Mucosa of stomach (tissue), 1 donor: Measurements from ENCODE around the gene PDE3B.
"Not testable (repeated sequence)": the region's sequence is repeated elsewhere in the genome, so short reads cannot be mapped to it uniquely, and the experiment has no call there.

Source experiments
- H3K27me3 ChIP-seq: one replicate; pipeline ENCODE4 v1.7.0; 2013; ENCODE audit warnings: mild to moderate bottlenecking, low read length; ENCODE audit not compliant: control insufficient read depth, insufficient read depth
- H3K36me3 ChIP-seq: one replicate; pipeline ENCODE4 v1.7.0; 2013; ENCODE audit warnings: low read length; ENCODE audit not compliant: control insufficient read depth, insufficient read depth
- H3K4me1 ChIP-seq: one replicate; pipeline ENCODE4 v1.7.0; 2013; ENCODE audit warnings: mild to moderate bottlenecking, low read length; ENCODE audit not compliant: control insufficient read depth, insufficient read depth
- H3K4me3 ChIP-seq: one replicate; pipeline ENCODE4 v1.7.0; 2013; ENCODE audit warnings: low read length
- H3K9ac ChIP-seq: one replicate; pipeline ENCODE4 v1.7.0; 2013; ENCODE audit warnings: mild to moderate bottlenecking, low read length, moderate library complexity
- H3K9me3 ChIP-seq: one replicate; pipeline ENCODE4 v1.7.0; 2013; ENCODE audit warnings: mild to moderate bottlenecking, low read length, moderate library complexity; ENCODE audit not compliant: control insufficient read depth
- donor health status: Pancreatic carcinoma.

The PDE3B gene

DNA sequence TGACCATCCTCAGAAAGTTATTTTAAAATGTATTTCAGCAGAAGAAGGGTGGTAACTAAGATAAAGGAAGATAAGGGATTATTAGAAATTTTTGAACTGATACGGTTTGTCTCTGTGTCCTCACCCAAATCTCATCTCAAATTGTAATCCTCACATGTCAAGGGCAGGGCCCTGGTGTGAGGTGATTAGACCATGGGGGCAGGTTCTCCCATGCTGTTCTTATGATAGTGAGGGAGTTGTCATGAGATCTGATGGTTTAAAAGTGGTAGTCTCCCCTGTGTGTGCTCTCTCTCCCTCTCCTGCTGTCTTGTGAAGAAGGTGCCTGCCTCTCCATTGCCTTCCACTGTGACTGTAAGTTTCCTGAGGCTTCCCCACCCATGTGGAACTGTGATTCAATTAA lies 212.3 kb downstream of the PDE3B start:
- Histone ChIP-seq H3K4me3 (no peak overlapping the region), H3K36me3 (no peaks in the 10 kb centered on the region)

DNA sequence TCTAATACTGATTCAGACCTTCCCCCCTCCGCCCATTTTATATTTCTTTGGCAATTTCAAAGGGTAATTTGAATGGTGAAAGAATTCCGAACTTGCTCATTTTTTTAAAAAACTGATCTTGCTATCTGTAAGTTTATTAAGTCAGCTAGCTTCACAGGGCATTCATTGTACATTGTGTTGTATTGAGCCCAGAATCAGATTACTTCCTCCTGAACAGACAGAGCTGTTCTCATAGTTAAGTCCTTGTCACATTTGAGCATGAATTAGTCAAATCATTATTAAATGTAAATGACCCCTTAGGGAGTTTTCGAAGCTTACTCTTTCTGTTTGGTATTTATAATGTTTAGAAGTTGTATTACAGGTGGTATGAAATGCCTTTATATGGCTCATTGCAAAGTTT lies 214.0 kb downstream of the PDE3B start:
- Histone ChIP-seq H3K36me3 (no peaks in the 10 kb centered on the region), H3K4me3 (no peak overlapping the region), H3K9me3 (no peaks in the 10 kb centered on the region), H3K27me3 (no peaks in the 10 kb centered on the region), H3K9ac (no peak overlapping the region), H3K4me1 (peaks cover 7% of the 10 kb centered on the region)

More for the DNA sequence above, 212.3 kb downstream of the PDE3B start:
- Histone ChIP-seq H3K4me1 (no peaks in the 10 kb centered on the region), H3K27me3 (no peaks in the 10 kb centered on the region), H3K9ac (no peak overlapping the region), H3K9me3 (no peaks in the 10 kb centered on the region)

DNA sequence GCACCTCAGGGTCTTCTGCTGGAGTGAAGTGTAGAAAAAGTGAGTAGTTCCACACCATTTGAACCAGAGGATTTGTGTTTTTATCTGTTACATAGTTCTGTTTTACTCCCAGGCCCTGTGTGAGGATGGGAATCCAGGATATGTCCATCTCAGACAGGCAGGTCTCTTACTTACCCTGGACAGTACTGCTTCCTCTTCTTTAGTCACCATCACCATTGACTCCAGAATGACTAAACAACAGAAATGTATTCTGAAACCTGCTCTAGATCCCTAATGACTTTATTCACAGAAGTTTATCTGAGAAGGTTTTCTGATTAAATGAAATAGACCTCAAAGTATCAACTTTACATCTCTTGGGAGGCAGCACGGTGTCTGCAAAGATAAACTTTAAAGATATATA lies 214.8 kb downstream of the PDE3B start:
- H3K9me3 ChIP-seq = no peaks in the 10 kb centered on the region
- H3K27me3 ChIP-seq = no peaks in the 10 kb centered on the region
- H3K4me1 ChIP-seq = peaks cover 7% of the 10 kb centered on the region
- H3K9ac ChIP-seq = no peak overlapping the region
- no peak overlapping the region for H3K4me3 ChIP-seq
- H3K36me3 ChIP-seq = no peaks in the 10 kb centered on the region

- Histone ChIP-seq H3K27me3 (no peaks in the 10 kb centered on the region), H3K9ac (no peak overlapping the region), H3K9me3 (no peaks in the 10 kb centered on the region), H3K4me3 (no peak overlapping the region), H3K36me3 (no peaks in the 10 kb centered on the region), H3K4me1 (peaks cover 7% of the 10 kb centered on the region)
Measured at GRCh38 chr11:14860511-14860910, 216.9 kb downstream of the PDE3B start.

DNA sequence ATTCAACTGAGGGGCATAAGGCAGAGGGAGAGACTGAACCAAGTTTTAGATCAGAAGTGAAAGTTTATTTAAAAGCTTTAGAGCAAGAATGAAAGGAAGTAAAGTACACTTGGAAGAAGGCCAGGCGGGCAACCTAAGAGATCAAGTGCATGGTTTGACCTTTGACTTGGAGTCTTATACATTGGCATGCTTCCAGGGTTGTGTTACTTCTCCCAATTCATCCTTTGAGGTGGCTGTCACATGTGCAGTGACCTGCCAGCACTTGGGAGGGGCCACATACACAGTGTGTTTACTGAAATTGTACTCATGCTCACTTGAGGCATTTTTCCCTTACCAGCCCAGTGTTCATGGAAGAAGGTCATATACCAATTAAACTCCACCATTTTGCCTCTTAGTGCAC lies 218.1 kb downstream of the PDE3B start:
- Histone ChIP-seq H3K9ac (no peak overlapping the region), H3K4me1 (peaks cover 7% of the 10 kb centered on the region), H3K4me3 (no peak overlapping the region), H3K36me3 (no peaks in the 10 kb centered on the region), H3K27me3 (no peaks in the 10 kb centered on the region), H3K9me3 (no peaks in the 10 kb centered on the region)

- not testable (repeated sequence) for H3K4me1 ChIP-seq, H3K36me3 ChIP-seq, H3K27me3 ChIP-seq, H3K9ac ChIP-seq, H3K9me3 ChIP-seq, H3K4me3 ChIP-seq
Measured at GRCh38 chr11:14863775-14864174, 220.2 kb downstream of the PDE3B start.

- Histone ChIP-seq H3K9ac (no peak overlapping the region), H3K9me3 (no peaks in the 10 kb centered on the region), H3K27me3 (no peaks in the 10 kb centered on the region), H3K4me1 (no peaks in the 10 kb centered on the region), H3K4me3 (no peak overlapping the region), H3K36me3 (peaks cover 4% of the 10 kb centered on the region)
Measured at GRCh38 chr11:14872032-14872431, 228.4 kb downstream of the PDE3B start.

- no peaks in the 10 kb centered on the region for H3K27me3 ChIP-seq
- no peaks in the 10 kb centered on the region for H3K9me3 ChIP-seq
- H3K9ac ChIP-seq = no peak overlapping the region
- no peaks in the 10 kb centered on the region for H3K4me1 ChIP-seq
- no peak overlapping the region for H3K4me3 ChIP-seq
- peaks cover 4% of the 10 kb centered on the region for H3K36me3 ChIP-seq
Measured at GRCh38 chr11:14873632-14874031, 230.0 kb downstream of the PDE3B start.

DNA sequence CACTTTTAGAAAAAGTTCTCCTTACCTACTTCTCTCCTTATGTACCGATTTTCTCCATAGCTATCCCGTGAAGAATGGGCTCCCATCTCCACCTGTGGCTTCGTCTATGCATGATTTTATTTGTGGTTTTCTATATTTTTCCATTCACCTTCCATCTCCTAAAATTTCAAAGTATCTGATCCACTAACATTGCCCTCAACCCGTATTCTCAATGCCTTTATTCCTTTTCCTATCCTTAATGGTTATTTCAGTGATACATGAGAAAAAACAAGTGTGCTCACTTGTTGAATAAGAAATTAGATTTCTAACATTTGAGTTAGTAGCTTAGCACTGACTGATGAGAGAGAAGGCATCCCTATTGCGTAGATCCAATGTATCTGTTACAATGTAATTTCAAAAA lies 231.6 kb downstream of the PDE3B start:
- Histone ChIP-seq H3K9me3 (no peaks in the 10 kb centered on the region), H3K9ac (no peak overlapping the region), H3K4me1 (no peaks in the 10 kb centered on the region), H3K36me3 (peaks cover 4% of the 10 kb centered on the region), H3K27me3 (no peaks in the 10 kb centered on the region), H3K4me3 (no peak overlapping the region)

DNA sequence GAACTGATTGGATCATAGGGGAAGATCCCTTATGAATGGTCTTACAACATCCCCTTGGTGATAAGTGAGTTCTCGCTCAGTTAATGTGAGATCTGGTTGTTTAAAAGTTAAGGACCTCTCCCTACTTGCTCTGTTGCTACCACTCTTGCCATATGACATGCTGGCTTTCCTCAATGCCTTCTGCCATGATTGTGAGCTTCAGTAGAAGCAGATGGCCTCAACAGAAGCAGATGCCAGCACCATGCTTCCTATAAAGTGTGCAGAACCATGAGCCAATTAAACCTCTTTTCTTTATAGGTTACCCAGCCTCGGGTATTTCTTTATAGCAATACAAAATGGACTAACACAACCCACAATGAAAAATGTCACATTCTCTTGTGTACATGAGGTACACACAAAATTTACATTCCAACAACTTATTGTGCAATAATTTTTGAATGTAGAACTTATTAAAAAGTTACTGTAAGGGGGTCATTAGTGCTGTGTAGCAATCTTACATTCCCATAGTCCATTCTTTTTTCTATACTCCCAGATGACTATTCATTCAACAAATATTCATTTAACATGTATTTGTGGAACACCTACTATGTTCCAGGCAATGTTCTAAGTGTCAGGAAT lies 238.1 kb downstream of the PDE3B start:
- no peaks in the 10 kb centered on the region for H3K27me3 ChIP-seq
- H3K4me3 ChIP-seq = no peak overlapping the region
- peaks cover 8% of the 10 kb centered on the region for H3K4me1 ChIP-seq
- H3K9ac ChIP-seq = no peak overlapping the region
- peaks cover 3% of the 10 kb centered on the region for H3K36me3 ChIP-seq
- no peaks in the 10 kb centered on the region for H3K9me3 ChIP-seq

DNA sequence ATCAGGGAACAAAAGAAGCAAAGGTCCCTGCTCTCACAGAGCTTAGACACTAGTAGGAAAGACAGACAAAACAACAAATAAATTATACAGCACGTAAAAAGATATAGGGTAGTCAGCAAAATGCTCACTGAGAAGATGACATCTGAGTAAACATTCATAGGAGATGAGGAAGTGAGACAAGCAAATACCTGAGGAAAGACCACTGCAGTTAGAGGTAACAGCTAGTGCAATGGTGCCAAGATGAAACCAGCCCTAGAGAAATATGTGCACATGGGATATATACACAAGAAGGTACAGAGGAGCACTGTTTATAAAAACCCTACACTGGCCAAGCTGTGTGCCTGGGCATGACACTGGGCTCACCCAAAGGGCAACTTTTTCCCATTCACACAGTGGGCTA lies 238.6 kb downstream of the PDE3B start:
- H3K27me3 ChIP-seq = no peaks in the 10 kb centered on the region
- no peaks in the 10 kb centered on the region for H3K9me3 ChIP-seq
- peaks cover 10% of the 10 kb centered on the region for H3K4me1 ChIP-seq
- no peaks in the 10 kb centered on the region for H3K36me3 ChIP-seq
- H3K4me3 ChIP-seq = no peak overlapping the region
- H3K9ac ChIP-seq = no peak overlapping the region

DNA sequence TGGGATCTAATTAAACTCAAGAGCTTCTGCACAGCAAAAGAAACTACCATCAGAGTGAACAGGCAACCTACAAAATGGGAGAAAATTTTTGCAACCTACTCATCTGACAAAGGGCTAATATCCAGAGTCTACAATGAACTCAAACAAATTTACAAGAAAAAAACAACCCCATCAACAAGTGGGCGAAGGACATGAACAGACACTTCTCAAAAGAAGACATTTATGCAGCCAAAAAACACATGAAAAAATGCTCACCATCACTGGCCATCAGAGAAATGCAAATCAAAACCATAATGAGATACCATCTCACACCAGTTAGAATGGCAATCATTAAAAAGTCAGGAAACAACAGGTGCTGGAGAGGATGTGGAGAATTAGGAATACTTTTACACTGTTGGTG lies 240.1 kb downstream of the PDE3B start:
- not testable (repeated sequence) for H3K27me3 ChIP-seq, H3K4me3 ChIP-seq, H3K9me3 ChIP-seq, H3K36me3 ChIP-seq, H3K9ac ChIP-seq
- H3K4me1 ChIP-seq = peaks cover 10% of the 10 kb centered on the region

DNA sequence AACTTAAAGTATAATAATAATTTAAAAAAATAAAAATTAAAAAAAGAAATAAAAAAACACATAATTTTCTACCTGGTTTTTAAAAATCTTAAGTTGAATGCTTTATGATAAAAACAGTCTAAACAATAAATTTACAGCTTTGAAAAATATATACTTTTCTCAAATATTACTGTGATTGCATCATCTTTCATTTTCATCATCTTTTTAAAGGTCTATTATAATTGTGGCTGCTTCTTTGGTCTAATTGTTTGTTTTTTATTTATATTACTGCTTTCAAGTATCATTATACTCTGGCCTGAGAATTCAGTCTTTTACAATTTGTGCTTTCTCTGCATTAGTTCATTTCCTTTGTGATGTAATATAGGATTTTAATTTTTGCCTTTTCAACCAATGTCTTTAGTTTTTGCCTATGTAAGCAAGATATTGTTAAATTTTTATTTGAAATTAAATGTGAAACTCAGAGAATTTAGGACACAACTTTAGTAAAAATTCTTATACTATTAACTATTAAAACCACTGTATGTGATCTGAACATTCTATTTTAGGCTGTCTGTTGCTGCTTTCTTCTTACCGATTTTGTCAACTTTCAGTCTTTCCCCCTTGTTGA lies 241.2 kb downstream of the PDE3B start:
- H3K9ac ChIP-seq = no peak overlapping the region
- H3K9me3 ChIP-seq = no peaks in the 10 kb centered on the region
- no peaks in the 10 kb centered on the region for H3K27me3 ChIP-seq
- H3K36me3 ChIP-seq = no peaks in the 10 kb centered on the region
- H3K4me1 ChIP-seq = peaks cover 18% of the 10 kb centered on the region
- H3K4me3 ChIP-seq = no peak overlapping the region
